NCI-H128 (cell line): ENCODE measurements around the gene NFIL3.

Experiments
- DNase-seq: peaks from one replicate; lab custom pipeline; 2025; ENCODE audit not compliant: unreplicated experiment; lab: John Stamatoyannopoulos, UW

NFIL3 gene

DNA sequence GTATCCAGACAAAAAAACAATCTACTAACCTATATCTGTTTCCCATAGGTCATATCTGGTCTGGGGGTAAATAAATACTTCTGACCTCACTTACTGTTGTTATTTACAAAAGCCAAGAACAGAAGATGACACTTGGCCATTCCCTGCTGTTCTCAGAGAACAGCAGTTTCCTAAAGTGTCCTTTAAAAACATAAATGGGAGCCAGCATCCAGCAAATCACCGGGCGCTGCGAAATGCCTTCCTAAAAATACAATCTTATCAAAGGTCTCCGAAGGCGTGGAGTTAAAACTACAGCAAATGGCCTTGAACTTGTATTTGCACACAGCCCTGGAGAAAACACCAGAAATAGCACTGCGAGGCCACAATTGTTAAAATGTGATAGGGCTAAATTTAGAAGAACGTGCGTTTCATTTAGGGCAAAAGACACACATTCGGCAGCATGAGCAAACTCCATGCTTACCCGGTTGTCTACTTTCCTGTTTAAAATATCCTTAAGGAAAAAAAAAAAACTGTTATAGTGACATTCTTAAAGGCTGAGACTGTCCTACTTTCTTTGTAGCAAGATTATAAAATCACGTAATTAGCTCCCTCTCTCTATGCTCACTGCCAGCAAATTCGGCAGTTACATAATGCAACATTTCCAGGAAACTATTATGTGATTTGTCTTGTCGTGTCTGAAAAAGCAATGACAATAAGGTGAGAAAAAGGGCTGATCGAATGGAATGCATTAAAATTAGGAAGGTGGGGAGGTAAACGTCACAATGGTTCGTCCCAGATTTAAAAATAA, 1.5 kb downstream of the NFIL3 start:
- DNase-seq: no peak

DNA sequence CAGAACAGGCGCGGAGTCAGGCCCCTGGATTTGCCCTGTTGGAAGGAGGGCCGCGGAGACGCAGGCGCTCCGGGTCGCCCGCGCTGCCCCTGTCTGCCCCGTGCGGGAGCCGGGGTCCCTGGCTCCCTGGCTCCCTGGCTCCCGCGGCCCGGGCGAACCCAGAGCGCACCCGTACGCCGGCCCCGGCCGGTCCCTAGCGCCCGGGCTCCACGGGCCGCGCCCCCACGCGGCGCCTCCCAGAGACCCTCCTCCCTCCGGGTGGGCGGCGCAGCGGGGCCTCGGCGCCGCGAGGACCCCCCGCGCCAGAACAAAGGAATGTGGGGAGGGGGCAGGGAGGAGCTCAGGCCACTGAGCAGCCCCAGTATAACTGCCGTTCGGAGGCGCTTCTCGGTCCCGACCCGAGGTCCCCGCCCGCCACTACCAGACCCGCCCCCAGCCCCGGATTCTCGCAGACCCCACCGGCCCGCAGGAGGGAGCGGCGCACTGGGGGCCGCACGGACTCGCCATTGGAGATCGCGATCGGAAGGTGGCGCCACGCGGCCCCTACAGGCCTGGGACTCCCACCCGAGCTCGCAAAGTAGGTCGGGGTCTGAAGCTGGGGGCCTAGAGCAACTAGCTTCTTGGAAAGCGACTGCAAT, 2.4 kb downstream of the NFIL3 start:
- no peak for DNase-seq

DNA sequence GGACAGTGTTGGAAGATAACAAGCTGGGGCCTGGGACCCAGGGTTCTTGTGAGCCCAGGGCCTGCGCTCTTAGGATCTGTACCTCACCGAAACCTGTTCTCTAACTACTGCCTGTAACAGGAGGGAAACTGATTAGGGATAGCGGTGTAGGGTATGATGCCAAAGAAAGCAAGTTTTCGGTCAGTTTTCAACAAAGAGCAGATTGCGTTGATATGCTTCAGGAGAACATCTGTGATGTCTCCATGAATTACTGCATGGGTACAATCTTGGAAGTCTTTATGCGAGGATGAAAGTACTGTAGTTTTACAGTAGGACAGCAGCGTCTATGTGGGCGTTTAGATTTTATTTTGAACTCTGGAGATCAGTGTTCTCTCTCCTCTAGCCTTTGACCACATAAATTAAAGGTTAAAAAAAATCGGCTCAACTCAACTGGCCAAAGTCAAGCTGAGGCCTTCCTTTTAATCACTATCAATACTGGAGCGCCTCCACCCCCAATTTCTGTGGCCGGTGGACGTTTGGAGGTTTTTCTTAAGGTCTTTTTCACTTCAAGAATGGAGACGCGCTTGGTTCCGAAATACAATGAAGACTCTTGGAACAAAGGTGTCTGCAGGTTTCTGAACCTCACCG, 3.0 kb downstream of the NFIL3 start:
- DNase-seq: no peak

DNA sequence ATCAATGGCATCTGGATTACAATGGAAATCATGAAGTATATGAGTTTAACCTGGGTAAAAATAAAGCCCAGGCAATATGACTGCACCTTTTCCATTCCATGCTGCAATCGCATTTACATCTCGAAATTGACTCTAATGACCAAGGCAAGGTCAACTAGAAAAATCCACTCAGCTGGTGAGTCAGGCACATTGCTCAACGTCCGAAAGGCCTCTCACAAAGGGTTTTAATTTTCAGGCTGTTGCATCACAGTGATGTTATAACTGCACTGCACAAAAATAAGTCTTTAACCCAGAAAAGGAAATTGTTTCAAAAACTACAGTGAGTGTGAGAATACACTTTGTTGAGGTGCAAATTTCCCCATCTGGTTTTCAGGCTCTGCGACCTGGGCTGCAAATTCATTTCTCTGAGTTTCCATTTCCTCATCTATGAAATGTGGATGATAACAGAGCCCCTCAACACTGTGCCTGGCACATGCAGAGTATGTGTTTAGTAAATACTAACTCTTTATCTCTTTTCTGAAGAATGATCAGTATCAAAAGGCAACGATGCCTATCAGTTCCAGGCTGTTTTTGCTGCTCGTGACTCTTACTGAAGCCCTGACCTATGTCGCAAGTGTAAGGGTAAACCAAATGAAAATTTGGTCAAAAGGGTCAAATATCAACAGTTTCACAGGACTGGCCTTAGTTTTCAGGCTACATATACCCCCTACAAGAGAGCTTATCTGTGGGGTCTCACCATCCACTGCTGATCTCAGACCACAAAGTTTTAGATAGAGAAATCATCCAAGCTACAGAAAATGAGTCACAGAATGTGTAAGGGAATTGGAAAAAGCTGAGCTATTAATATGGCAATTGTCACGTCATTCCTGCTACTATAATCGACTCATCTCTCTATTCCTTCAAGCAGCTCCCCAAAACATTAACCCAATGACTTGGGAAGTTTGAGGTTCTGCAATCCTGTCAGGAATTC, 4.1 kb downstream of the NFIL3 start:
- DNase-seq: no peak

DNA sequence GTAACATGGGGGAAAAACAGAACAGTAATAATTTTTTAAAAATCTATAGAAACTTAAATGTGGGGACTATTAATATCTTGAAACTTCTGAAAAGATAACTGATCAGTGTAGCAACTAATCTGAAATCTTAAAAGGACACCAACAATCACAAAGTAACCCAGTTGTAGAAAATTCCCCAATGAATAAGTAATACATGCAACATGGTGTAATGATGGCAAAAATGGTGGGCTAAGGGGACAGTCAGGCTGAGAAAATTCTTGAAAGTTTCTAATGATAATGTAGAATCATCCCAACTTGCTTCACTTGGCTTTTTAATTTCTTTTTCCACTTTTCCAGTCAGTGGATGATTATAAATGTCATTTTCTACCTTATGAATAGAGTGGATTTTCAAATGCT, 5.4 kb downstream of the NFIL3 start:
- DNase-seq: no peak

DNA sequence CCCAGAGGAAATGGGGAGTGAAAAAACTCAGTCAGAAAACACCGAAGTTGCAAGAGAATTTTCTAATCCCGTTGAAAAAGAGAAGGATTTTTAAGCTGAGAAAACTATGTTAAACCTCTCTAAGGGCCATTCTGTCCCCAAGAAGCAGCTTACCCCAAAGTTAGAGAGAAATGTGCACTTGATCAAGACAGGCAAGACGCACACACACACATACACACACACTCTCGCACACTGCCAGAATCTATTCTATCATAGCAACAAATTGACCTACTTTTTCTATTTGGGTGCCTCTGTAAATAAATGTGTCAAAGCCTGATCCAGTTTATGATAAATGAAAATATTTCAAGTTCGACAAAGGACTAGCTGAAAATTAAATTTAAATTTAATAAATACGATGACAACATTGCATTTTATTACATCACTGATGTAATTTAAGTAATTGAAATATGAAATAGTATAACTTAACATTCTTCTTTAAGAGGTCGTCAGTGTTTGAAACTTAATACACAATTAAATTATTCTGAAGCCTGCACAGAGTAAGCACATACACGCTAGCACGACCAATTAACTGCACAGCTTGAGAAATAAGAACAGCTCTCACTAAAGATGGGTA, 5.9 kb downstream of the NFIL3 start:
- no peak for DNase-seq

DNA sequence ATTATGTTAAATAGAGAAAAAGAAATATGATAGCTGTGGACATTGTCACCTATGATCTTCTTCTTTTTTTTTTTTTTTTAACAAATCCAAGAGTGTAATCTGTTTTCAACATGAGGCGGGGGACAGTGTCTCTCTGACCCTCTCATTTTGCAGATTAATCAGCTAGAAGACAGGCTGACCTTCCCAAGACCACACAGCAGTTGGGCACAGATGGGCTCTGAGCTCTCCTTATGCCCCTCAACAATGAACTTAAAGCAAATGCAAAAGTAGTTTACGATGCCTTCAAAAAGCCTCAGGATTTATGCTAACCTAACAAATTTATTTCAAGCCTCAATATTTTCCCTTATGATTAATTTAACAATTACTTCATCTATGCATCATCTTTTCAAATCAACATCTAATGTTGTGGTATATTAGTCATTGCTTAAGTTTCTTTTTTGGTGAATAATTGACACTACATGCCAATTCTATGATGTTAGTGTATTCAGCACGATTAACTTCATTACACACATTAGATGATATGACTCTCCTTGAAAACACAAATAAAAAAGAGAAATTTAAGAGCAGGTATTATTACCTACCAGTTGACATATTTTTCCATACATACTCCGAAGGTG, 7.4 kb downstream of the NFIL3 start:
- no peak for DNase-seq

DNA sequence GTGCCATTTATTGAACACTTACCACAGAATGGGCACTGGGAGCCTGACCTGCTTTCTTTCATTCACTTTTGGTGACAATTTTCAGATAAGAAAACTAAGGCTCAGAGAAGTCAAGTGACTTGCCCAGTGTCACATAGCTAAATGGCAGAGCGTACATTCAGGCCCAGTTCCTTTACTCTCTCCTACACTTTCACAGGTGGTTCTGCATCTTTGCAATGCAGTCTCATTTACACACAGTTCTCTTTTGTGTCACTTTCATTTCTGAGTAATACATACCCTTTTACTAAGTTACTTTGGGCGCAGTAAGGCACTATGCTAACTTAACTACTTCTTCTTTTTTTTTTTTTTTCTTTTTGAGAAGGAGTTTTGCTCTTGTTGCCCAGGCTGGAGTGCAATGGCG, 8.3 kb downstream of the NFIL3 start:
- DNase-seq: no peak

DNA sequence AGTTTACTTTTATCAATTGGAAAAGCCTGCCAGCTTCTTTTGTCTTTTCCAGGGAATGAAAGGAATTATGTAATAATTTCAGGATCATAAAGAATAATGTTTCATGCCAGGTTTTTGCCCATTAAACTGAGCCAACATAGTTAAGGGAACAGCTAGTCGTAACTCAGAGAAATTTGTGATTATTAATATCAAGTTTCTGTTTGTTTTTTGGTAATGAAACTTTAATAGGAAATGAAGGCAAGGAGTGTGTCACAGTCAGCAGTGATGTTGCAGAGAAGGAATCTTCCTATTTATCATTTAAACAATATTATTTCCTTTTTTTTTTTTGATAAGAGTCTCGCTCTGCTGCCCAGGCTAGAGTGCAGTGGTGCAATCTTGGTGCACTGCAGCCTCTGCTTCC, 10.7 kb downstream of the NFIL3 start:
- no peak for DNase-seq

DNA sequence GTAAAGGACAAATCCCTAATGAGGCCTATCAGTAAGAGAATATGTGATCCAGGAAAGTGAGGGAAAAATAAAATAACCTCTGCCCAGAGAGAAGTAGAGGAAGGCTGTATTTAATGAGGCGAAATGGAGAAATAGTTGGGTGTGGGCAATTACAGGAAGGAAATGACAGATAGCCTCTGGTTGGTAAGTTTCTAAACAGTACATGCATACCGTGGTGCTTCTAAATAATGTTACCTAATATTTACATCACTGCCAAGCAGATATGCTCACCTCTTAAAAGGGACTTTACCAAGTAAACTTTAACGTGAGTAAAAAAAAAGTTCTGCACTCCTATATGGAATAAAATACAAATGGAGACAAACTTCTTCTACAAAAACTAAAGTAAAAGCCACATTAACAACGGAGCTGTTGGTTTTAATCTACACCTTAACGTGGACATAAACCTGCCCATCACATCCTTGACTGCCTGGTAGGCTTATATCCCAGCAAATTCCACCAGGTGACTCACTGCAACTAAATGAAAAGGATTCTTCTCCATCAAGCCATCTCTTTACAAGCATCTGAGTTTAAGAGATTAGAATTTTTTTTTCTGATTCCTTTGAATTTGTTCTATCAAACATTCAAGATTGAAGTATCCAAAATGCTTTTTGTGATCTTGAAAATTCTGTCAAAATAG, 12.4 kb downstream of the NFIL3 start:
- DNase-seq: no peak

DNA sequence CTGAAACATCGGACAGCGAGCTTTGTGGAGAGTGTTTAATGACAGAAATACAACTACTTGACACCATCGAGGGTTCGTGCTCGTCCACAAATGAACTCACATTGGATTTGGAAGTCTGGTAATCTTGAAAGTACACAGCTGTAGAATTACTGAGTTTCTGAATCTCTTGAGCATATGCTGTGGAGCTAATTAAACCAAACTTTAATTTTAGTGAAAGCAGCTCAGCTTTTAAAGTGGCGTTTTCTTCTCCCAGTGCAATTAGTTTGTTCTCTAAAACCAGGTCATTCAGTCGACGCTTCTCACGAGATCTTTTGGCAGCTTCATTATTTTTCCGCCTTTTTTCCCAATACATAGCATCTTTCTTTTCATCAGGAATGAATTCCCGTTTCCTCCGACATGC, 13.5 kb downstream of the NFIL3 start:
- DNase-seq: no peak

DNA sequence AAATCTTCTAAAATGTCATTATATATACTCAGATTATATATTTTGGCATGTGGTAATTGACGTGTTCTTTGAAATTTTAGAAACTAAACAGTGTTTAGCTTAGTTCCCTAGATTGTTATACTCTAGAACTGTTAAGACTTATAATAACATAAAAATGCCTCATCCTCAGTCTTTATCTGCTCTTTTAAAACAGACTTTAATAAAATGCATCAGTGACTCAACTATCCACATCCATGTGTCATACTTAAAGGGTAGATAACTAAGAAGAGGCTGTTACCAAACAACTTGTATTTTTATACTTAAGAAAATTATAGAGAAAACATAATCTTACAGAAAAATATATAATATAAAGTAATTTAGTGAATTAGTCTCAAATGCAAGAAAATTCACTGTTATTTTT, 15.2 kb downstream of the NFIL3 start:
- DNase-seq: no peak

DNA sequence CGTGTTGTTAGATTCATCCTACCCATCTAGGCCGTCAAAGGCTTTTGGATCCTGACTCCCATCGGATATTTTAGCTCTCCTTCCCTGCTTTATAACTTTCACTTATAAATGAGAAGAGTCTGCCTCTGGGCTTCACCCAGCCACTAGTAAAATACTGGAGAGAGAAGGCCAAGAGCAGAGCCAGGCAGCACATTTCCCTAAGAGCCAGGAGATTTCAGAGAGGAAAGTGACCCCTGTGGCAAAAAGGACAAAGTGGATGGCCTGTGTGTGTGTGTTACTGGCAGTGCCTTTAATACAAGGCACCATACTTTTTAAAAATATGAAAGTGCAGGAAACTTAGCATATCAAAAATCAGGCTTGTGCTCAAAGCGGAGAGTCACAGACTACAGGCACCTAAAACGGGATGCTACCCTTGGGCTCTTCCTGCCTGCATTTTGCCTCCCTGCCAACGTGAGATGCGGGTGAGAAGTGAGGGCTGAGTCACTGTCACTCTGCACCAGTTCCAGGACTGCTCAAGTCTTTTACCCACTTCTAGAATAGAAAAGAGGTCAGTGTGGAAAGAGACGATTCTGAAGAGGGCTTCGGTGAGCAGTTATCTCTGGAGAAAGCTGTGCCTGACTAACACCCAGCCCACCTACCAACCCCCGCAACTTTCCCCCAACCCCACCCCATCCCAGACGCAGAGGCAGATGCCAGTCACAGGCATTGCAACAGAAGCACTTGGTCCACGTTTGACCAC, 15.9 kb downstream of the NFIL3 start:
- no peak for DNase-seq

DNA sequence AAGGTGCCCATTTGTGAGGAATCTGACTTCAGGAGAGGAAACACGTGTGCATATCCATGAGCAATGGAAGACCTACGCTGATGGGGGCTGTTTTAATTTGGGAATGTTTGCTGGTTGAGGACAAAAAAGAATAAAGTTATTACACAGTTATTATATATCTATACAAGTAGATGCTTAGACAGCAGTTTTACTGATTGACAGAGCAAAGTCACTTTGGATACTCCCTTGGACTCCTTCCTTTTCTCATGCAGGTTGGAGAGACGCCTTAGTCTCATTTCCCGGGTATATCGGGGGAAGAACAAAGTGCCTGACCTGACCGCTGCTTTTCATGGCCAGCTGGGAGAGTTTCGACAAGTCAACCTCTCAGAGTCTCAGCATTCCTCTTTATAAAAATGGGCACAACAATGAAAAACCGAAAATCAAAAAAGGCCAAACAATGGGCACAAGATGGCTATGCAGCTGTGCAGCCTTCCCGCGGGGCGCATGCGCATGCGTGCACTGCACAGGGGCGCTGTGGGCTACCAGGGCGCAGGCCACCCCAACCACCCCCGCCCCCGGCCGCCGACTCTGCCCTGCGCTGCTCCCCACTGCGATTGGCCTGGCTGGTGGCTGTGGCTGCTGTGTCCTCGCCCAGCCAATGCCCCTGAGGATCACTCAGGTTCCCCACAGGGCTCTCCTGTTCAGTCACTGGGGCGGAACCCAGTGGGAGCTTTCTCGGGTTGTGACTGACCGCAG, 18.1 kb downstream of the NFIL3 start:
- no peak for DNase-seq

DNA sequence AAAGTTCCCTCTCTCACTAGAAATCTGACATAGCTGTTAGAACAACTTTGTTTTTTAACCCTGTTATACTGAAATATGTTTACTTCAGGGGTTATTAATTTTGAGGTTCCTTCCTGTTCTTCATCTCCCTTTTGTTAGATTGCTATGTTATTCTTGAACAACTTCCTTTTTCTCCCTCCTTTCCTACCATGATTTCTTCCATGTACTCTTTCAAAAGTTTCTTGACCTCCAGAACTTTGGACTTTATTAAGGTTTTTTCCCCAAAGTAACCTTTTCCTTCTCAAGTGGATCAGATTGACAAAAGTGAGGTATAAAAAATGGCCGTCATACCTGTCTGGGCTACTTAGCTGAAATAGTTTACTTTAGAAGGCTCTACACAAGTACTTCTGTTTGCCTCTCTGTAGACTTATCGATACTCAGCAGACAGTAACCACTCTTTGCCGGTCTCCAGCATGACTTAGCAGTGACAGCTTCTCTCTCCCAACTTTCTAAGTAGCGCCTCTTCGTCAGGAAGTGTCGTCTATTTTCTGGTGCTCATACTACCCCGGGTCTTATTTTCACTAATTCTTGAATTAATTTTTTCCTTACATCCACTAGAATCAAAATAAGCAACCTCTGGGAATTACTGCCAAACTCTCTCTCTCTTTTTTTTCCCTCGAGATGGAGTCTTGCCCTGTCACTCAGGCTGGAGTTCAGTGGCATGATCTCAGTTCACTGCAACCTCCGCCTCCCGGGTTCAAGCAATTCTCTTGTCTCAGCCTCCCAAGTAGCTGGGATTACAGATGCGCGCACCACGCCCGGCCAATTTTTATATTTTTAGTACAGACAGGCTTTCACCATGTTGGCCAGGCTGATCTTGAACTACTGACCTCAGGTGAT, 19.7 kb downstream of the NFIL3 start:
- no peak for DNase-seq

DNA sequence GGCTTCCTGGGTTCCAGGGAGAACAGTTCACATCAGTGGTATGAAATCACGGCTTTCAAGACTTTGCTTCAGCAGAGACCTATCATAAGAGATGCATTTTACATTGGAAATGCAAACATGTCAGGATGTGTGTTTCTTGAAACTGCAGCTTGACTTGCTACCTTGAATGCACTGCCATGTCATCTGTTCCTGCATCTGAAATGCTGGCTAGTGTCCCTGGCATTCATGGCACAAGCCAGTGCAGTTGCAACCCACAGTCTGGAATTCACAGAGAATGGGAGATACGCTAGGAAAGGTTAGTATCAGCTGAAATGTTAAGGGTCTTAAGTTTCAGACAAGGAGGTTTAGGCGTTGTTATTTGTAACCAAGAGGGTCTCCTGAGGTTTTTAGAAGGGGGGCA, 24.7 kb downstream of the NFIL3 start:
- no peak for DNase-seq
